ENCODE measurements around the gene CLEC1A.

DNA sequence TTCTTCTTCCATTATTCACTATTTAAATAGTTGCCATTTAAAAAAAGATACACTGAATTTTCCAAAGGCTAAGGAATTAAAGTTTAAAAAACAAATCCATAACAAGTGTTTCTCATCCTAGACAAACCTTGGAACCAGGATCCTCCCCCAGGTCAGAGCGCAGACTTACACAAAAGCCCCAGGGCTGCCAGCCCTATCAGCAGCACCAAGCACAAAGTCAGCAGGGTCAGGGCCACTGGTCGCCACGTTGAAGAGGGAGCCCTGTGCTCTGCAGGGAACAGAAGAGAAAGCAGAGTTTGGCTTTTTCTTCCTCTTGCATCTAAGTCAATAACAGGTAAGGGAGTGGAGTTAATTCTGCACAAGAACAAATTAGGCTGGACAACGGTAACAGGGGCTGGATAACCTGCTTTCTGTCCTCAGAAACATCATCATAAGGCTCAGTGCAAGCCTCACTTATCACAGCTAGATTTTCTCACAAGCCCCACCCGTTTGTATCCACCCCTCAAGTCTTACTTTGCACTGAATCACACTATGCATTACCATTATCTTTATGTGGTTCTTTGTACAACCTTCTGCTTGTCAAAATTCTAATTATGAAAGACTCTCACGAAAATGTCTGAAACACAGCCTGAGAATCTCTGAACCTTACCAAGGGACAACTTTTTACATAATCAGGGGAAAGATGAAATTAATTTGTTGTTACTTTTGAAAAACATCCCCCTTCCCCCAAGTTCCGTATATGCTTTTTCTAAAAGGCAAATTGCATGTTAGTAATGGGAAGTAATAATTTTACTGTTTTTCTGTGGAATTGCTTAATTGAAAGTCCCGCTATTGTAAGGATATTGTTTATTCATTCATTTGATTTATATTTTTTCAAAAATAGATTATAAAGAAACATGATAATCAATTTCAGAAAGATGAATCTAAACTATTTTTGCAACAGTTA lies 9.6 kb downstream of the CLEC1A start:
- TF ChIP-seq CTCF (conservative IDR thresholded peaks at IDR 0.05; ENCODE audit: low read length) (no peak), EZH2phosphoT487 (IDR thresholded peaks at IDR 0.05; ENCODE audit: borderline replicate concordance, low read depth, low read length) (no peak)
